Astrocyte (in vitro differentiated cells and primary cell): ENCODE measurements around the gene NTN1. TPM values are rescaled to one million over a fixed set of nuclear protein-coding genes. Genes with fewer than 3 reads are reported as not detected.

Experiments used
- DNase-seq: peaks from one replicate; pipeline ENCODE4 v3.0.0-alpha.2; 2010; ENCODE audit warnings: low read depth
- FAIRE-seq: peaks from 2 replicates; lab custom pipeline; 2011; peaks lifted over from hg19 to GRCh38; lab: Jason Lieb, UNC
- H2AFZ ChIP-seq: 2 replicates; pipeline ENCODE4 v1.6.0; 2012; ENCODE audit warnings: low read depth, low read length, inconsistent platforms
- H3K27ac ChIP-seq: 2 replicates; pipeline ENCODE4 v1.5.1; 2011; ENCODE audit warnings: low read depth, low read length, inconsistent platforms
- H3K27me3 ChIP-seq: 2 replicates; pipeline ENCODE4 v1.6.0; 2011; ENCODE audit warnings: low read length, inconsistent platforms; ENCODE audit not compliant: insufficient read depth
- H3K36me3 ChIP-seq: 2 replicates; pipeline ENCODE4 v1.5.1; 2011; ENCODE audit warnings: low read length, inconsistent platforms; ENCODE audit not compliant: insufficient read depth
- H3K4me1 ChIP-seq: 2 replicates; pipeline ENCODE4 v1.5.1; 2011; ENCODE audit warnings: low read length, inconsistent platforms; ENCODE audit not compliant: insufficient read depth
- H3K4me2 ChIP-seq: 2 replicates; pipeline ENCODE4 v1.6.0; 2012; ENCODE audit warnings: low read length, inconsistent platforms
- H3K4me3 ChIP-seq: 2 replicates; pipeline ENCODE4 v1.5.1; 2011; ENCODE audit warnings: low read depth, mild to moderate bottlenecking, low read length, inconsistent platforms; ENCODE audit not compliant: insufficient read depth
- H3K79me2 ChIP-seq: 2 replicates; pipeline ENCODE4 v1.6.0; 2012; ENCODE audit warnings: mild to moderate bottlenecking, low read length, inconsistent platforms; ENCODE audit not compliant: insufficient read depth
- H3K9ac ChIP-seq: 2 replicates; pipeline ENCODE4 v1.6.0; 2012; ENCODE audit warnings: mild to moderate bottlenecking, low read length, inconsistent platforms
- H3K9me3 ChIP-seq: 2 replicates; pipeline ENCODE4 v1.5.1; 2012; ENCODE audit warnings: low read depth, mild to moderate bottlenecking, low read length, inconsistent platforms; ENCODE audit not compliant: insufficient read depth
- H4K20me1 ChIP-seq: 2 replicates; pipeline ENCODE4 v1.6.0; 2012; ENCODE audit warnings: low read length, inconsistent platforms; ENCODE audit not compliant: insufficient read depth
- H3K27ac Mint-ChIP-seq: one replicate; pipeline ENCODE4 v1.8.0; 2021; ENCODE audit warnings: mild to moderate bottlenecking, mixed read lengths; ENCODE audit not compliant: unreplicated experiment
- H3K27me3 Mint-ChIP-seq: one replicate; pipeline ENCODE4 v1.8.0; 2021; ENCODE audit warnings: low read depth, mixed read lengths; ENCODE audit not compliant: unreplicated experiment
- H3K36me3 Mint-ChIP-seq: one replicate; pipeline ENCODE4 v1.8.0; 2021; ENCODE audit warnings: low read depth, mixed read lengths; ENCODE audit not compliant: unreplicated experiment
- H3K4me1 Mint-ChIP-seq: one replicate; pipeline ENCODE4 v1.8.0; 2021; ENCODE audit warnings: low read depth, mixed read lengths; ENCODE audit not compliant: unreplicated experiment
- H3K4me3 Mint-ChIP-seq: one replicate; pipeline ENCODE4 v1.8.0; 2021; ENCODE audit warnings: mild to moderate bottlenecking, moderate library complexity, mixed read lengths; ENCODE audit not compliant: unreplicated experiment
- H3K9me3 Mint-ChIP-seq: one replicate; pipeline ENCODE4 v1.8.0; 2021; ENCODE audit warnings: mild to moderate bottlenecking, mixed read lengths; ENCODE audit not compliant: unreplicated experiment
- EZH2 ChIP-seq: IDR thresholded peaks from 2 replicates; pipeline ENCODE4 v1.6.1; 2012; ENCODE audit warnings: mild to moderate bottlenecking, low read length, inconsistent platforms; ENCODE audit not compliant: insufficient read depth
- total RNA-seq: library from RNA; stranded (reverse); gene quantifications from 2 replicates; pipeline ENCODE4 v1.2.1, GENCODE V29; 2021
- TF ChIP-seq, protein P1 (sequence below): IDR thresholded peaks from 2 replicates; pipeline ENCODE4 v1.5.1; 2011; ENCODE audit warnings: low read depth, mild to moderate bottlenecking, inconsistent platforms, low read length, moderate library complexity; ENCODE audit not compliant: insufficient read depth

Gene NTN1
- total RNA-seq, 1 donor from 2014 or later, result 9.8 TPM

DNA sequence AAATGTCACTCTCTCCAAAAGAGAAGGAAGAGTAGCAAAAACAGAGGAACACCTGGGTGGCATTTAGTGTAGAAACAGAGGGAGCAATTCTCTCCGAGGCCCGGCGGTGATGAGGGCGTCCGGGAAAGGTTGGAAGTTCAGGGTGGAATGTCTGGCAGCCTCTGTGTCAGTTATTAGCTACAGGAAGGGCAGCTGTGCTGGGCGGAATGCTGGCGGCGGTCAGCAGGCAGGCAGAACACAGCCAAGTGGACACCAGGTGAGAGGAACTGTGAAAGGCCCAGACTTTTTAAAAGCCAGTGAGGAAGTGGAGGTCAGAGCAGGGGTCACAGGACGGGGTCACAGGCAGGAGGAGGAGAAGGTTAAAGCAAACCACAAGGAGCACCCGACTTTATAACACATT is 238.1 kb downstream of the NTN1 start:
- Histone ChIP-seq H3K9me3 (no peaks in the 10 kb centered on the region), H3K36me3 (no peaks in the 10 kb centered on the region), H3K9ac (no peak overlapping the region), H4K20me1 (peaks cover 4% of the 10 kb centered on the region), H3K27me3 (no peaks in the 10 kb centered on the region), H2AFZ (no peak overlapping the region), H3K4me3 (no peak overlapping the region), H3K4me1 (peaks cover 19% of the 10 kb centered on the region), H3K4me2 (no peak overlapping the region), H3K79me2 (no peaks in the 10 kb centered on the region), H3K27ac (no peak overlapping the region)
- TF ChIP-seq, protein P1, sequence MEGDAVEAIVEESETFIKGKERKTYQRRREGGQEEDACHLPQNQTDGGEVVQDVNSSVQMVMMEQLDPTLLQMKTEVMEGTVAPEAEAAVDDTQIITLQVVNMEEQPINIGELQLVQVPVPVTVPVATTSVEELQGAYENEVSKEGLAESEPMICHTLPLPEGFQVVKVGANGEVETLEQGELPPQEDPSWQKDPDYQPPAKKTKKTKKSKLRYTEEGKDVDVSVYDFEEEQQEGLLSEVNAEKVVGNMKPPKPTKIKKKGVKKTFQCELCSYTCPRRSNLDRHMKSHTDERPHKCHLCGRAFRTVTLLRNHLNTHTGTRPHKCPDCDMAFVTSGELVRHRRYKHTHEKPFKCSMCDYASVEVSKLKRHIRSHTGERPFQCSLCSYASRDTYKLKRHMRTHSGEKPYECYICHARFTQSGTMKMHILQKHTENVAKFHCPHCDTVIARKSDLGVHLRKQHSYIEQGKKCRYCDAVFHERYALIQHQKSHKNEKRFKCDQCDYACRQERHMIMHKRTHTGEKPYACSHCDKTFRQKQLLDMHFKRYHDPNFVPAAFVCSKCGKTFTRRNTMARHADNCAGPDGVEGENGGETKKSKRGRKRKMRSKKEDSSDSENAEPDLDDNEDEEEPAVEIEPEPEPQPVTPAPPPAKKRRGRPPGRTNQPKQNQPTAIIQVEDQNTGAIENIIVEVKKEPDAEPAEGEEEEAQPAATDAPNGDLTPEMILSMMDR, result no peak
- TF ChIP-seq EZH2, result no peak
- H3K4me1 Mint-ChIP-seq, result peaks cover 33% of the 10 kb centered on the region
- no peaks in the 10 kb centered on the region for H3K9me3 Mint-ChIP-seq
- DNase-seq (peak; percentile 47), FAIRE-seq (no peak)
- no peak overlapping the region for H3K27ac Mint-ChIP-seq
- H3K4me3 Mint-ChIP-seq, result no peak overlapping the region
- H3K27me3 Mint-ChIP-seq, result no peaks in the 10 kb centered on the region
- H3K36me3 Mint-ChIP-seq, result peaks cover 2% of the 10 kb centered on the region

DNA sequence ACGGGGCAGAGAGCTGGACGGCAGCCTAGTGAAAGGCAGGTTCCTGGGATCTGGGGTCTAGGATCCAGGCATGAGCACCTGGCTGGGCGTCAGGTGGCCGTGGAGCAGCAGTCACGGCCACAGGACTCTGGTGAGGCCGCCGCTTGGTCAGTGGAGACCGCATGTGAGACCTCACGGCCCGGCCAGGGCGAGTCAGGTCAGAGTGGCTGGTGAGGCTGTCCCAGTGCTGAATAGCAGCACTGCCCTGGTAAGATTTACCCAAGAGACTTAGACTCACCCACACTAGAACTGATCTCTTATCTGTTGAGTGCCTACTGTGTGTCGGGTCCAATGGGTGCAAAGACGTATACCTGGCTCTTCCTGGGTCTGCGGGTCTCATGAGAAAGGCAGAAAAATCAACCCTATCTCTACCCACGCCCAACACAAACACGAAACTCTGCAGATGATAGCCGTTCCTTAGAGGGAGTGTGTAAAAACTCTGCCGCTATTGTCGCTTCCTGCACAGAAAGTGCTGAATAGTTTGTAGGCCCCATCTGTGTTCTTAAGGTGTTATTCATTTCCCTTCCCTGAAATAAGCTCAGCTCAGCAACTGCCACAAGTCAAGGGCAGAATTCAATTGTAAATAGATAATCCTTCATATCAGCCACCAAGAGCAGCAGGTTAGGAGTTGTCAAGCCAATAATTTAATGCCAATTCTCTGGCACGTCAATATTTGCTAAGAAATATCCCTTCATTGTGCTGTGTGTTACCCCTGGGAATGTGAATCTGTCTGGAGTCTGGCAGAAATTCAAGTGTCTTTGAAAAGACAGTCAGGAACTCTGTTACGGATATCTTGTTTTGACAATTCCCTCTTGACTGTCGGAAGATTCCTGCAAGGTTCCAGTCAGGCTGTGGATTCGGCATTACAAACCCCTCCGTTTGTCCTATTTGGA is 240.0 kb downstream of the NTN1 start:
- H3K4me3 ChIP-seq, result no peak overlapping the region
- DNase-seq, result no peak
- no peaks in the 10 kb centered on the region for H4K20me1 ChIP-seq
- no peak for TF ChIP-seq EZH2
- TF ChIP-seq, protein P1, result no peak
- no peaks in the 10 kb centered on the region for H3K9me3 ChIP-seq
- no peak overlapping the region for H3K27ac Mint-ChIP-seq
- no peak for FAIRE-seq
- H2AFZ ChIP-seq, result no peak overlapping the region
- H3K36me3 Mint-ChIP-seq, result peaks cover 2% of the 10 kb centered on the region
- peaks cover 37% of the 10 kb centered on the region for H3K4me1 Mint-ChIP-seq
- peaks cover 24% of the 10 kb centered on the region for H3K4me1 ChIP-seq
- H3K9me3 Mint-ChIP-seq, result no peaks in the 10 kb centered on the region
- no peaks in the 10 kb centered on the region for H3K27me3 ChIP-seq
- no peak overlapping the region for H3K27ac ChIP-seq
- no peak overlapping the region for H3K4me2 ChIP-seq
- no peaks in the 10 kb centered on the region for H3K27me3 Mint-ChIP-seq
- no peak overlapping the region for H3K9ac ChIP-seq
- H3K36me3 ChIP-seq, result no peaks in the 10 kb centered on the region
- no peaks in the 10 kb centered on the region for H3K79me2 ChIP-seq
- no peak overlapping the region for H3K4me3 Mint-ChIP-seq
